ENCODE results near the gene KRT27. TPM values are rescaled to one million over a fixed set of nuclear protein-coding genes. Genes with fewer than 3 reads are reported as not detected.

KRT27 gene
- total RNA-seq, 4 donors from 2014 or later, result not detected

GRCh38 chr17:40734018-40734417 lies 48.3 kb downstream of the KRT27 start:
- WGBS, result 81% methylated on average over 5 of the region's 6 CpGs
- no peaks in the 10 kb centered on the region for H3K36me3 ChIP-seq

GRCh38 chr17:40730970-40731369 lies 51.4 kb downstream of the KRT27 start:
- TF ChIP-seq POLR2A (IDR thresholded peaks at IDR 0.05; ENCODE audit: low read depth) (no peak), POLR2AphosphoS5 (IDR thresholded peaks at IDR 0.05) (no peak), EP300 (IDR thresholded peaks at IDR 0.05) (no peak), CTCF (IDR thresholded peaks at IDR 0.05) (no peak)
- Histone ChIP-seq H3K27me3 (peaks cover 0 to 18% (median 0%) of the 10 kb centered on the region in 4 donors), H3K4me1 (no peaks in the 10 kb centered on the region), H3K9me3 (no peaks in the 10 kb centered on the region), H3K4me3 (no peak overlapping the region), H3K36me3 (no peaks in the 10 kb centered on the region), H3K27ac (replicated peaks in 1 of 4) (no peak overlapping the region)
- 67% methylated on average over 1 of the region's 1 CpG for WGBS
- no peak for DNase-seq (ENCODE audit: extremely low spot score)
- intact Hi-C loops (cut with DNase I), result no loop called here

More at GRCh38 chr17:40734018-40734417, 48.3 kb downstream of the KRT27 start:
- no peak overlapping the region for H3K4me3 ChIP-seq
- peaks cover 0 to 18% (median 0%) of the 10 kb centered on the region in 4 donors for H3K27me3 ChIP-seq
- no peaks in the 10 kb centered on the region for H3K4me1 ChIP-seq
- TF ChIP-seq POLR2AphosphoS5 (IDR thresholded peaks at IDR 0.05) (no peak), CTCF (IDR thresholded peaks at IDR 0.05) (no peak), POLR2A (IDR thresholded peaks at IDR 0.05; ENCODE audit: low read depth) (no peak), EP300 (IDR thresholded peaks at IDR 0.05) (no peak)
- H3K9me3 ChIP-seq, result no peaks in the 10 kb centered on the region
- intact Hi-C loops (cut with DNase I), result no loop called here
- no peak for DNase-seq (ENCODE audit: extremely low spot score)
- H3K27ac ChIP-seq (replicated peaks in 1 of 4), result no peak overlapping the region

GRCh38 chr17:40727447-40728231 lies 54.7 kb downstream of the KRT27 start:
- no peaks in the 10 kb centered on the region for H3K4me1 ChIP-seq
- TF ChIP-seq EP300 (IDR thresholded peaks at IDR 0.05), result no peak
- no peak for TF ChIP-seq POLR2AphosphoS5 (IDR thresholded peaks at IDR 0.05)
- no peak for TF ChIP-seq CTCF (IDR thresholded peaks at IDR 0.05)
- no peak for TF ChIP-seq POLR2A (IDR thresholded peaks at IDR 0.05; ENCODE audit: low read depth)
- no peaks in the 10 kb centered on the region for H3K36me3 ChIP-seq
- H3K9me3 ChIP-seq, result no peaks in the 10 kb centered on the region
- peaks cover 0 to 14% (median 0%) of the 10 kb centered on the region in 4 donors for H3K27me3 ChIP-seq
- intact Hi-C loops (cut with DNase I), result loop anchor here (2.0 kb wide), 1 partner anchor 107 kb away; no protein-coding TSS in a partner anchor
- DNase-seq (ENCODE audit: extremely low spot score), result no peak
- H3K27ac ChIP-seq (replicated peaks in 1 of 4), result no peak overlapping the region
- 72% methylated on average over 8 of the region's 8 CpGs for WGBS
- H3K4me3 ChIP-seq, result no peak overlapping the region

GRCh38 chr17:40726919-40727318 lies 55.4 kb downstream of the KRT27 start:
- no peaks in the 10 kb centered on the region for H3K4me1 ChIP-seq
- no peaks in the 10 kb centered on the region for H3K9me3 ChIP-seq
- DNase-seq (ENCODE audit: extremely low spot score), result no peak
- H3K27ac ChIP-seq (replicated peaks in 1 of 4), result no peak overlapping the region
- intact Hi-C loops (cut with DNase I), result loop anchor here (2.0 kb wide), 1 partner anchor 106 kb away; no protein-coding TSS in a partner anchor
- H3K4me3 ChIP-seq, result no peak overlapping the region
- no peak for TF ChIP-seq POLR2AphosphoS5 (IDR thresholded peaks at IDR 0.05)
- TF ChIP-seq CTCF (IDR thresholded peaks at IDR 0.05), result peak; percentile 28 to 48 (median 38)
- peaks cover 0 to 14% (median 0%) of the 10 kb centered on the region in 4 donors for H3K27me3 ChIP-seq
- WGBS, result 45% methylated on average over 2 of the region's 2 CpGs
- H3K36me3 ChIP-seq, result no peaks in the 10 kb centered on the region

Other genes with a start within 250 kb of the KRT27 start
- under 1 TPM in 1 of 4 donors, not detected in 3; 0.33 TPM for gene CCR7, start 217.1 kb downstream of the KRT27 start, total RNA-seq
- 100 to 1,000 TPM in 2 of 4 donors, 10 to 100 TPM in 2; 86.8 to 112 (median 102) TPM for gene SMARCE1, start 134.7 kb downstream of the KRT27 start, total RNA-seq
- gene KRT222, start 117.4 kb downstream of the KRT27 start, total RNA-seq, result 1 to 10 TPM in 3 of 4 donors, under 1 TPM in 1; 0.97 to 3.0 (median 2.7) TPM
- under 1 TPM in 3 of 4 donors, not detected in 1; 0.17 to 0.52 (median 0.42) TPM for gene KRT24, start 78.8 kb downstream of the KRT27 start, total RNA-seq
- gene KRT25, start 27.2 kb downstream of the KRT27 start, total RNA-seq, result not detected
- not detected for gene KRT26, start 10.3 kb downstream of the KRT27 start, total RNA-seq
- not detected for gene KRT28, start 17.4 kb upstream of the KRT27 start, total RNA-seq
- gene KRT10, start 40.1 kb upstream of the KRT27 start, total RNA-seq, result 10 to 100 TPM in 3 of 4 donors, 1 to 10 TPM in 1; 9.9 to 15.7 (median 10.7) TPM
- gene KRT12, start 84.7 kb upstream of the KRT27 start, total RNA-seq, result not detected
- gene KRT20, start 102.7 kb upstream of the KRT27 start, total RNA-seq, result under 1 TPM in 1 of 4 donors, not detected in 3; 0.52 TPM
- gene KRT23, start 155.1 kb upstream of the KRT27 start, total RNA-seq, result under 1 TPM in 1 of 4 donors, not detected in 3; 0.50 TPM
- gene KRT39, start 184.4 kb upstream of the KRT27 start, total RNA-seq, result not detected
- gene KRT40, start 201.8 kb upstream of the KRT27 start, total RNA-seq, result not detected
- not detected for gene KRTAP3-3, start 211.6 kb upstream of the KRT27 start, total RNA-seq
- not detected for gene KRTAP3-2, start 217.4 kb upstream of the KRT27 start, total RNA-seq
- gene KRTAP3-1, start 226.6 kb upstream of the KRT27 start, total RNA-seq, result not detected
- not detected for gene KRTAP1-5, start 244.7 kb upstream of the KRT27 start, total RNA-seq
- not detected for gene KRTAP1-4, start 247.6 kb upstream of the KRT27 start, total RNA-seq

Measured in esophagus muscularis mucosa (tissue), 4 donors.